HG03064 (cell line): ENCODE data around the gene ASB4.

Experiments
- ATAC-seq: cut with Tn5 transposase; IDR thresholded peaks from one replicate; pipeline ENCODE4 v1.9.1; 2021; ENCODE audit warnings: low read depth; ENCODE audit not compliant: unreplicated experiment

Gene ASB4

DNA sequence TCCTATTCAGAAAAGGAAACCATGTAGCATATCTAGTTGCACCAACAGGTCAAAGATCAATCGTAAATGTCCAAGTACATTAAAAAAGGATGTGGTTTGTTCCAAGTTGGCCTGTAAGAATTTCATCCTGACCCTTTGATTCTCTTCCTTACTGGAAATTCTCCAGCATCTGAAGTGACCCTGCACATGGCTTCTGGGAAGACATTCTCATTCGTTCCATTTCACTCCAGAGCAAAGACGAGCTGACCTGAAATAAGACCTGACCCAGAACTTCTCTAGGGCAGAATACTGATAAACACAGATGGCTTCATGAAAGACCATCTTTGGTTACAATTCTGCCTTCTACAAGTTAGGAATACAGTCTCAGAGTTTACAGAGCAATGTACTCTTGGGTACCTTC lies 39.8 kb downstream of the ASB4 start:
- ATAC-seq, result no peak

DNA sequence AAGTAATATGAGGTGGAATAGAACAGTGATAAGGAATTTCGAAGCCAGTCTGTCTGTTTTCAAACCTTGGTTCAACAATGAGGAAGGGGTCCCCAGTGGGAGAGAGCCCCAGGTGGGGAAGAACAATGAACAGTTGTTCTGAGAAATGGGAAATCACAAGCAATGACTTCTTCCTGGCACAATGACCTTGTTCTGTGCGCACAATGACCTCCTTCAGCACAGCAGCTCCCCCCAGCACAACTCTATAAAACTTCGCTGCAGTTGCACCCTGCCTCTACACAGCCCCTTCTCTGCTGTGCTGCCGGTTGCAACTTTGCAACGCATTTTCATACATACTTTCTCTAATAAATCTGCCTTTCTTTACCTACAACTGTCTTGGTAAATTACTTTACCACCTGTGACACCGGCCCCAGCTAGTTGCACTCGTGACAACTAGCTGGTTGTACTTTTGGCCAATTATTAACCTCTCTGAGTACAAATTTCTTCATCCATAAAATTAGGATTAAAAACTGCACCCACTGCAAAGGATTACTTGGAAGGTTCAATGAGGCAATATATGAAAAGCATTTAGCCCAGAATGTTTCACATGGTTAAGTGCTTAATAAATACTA lies 40.5 kb downstream of the ASB4 start:
- ATAC-seq, result no peak

DNA sequence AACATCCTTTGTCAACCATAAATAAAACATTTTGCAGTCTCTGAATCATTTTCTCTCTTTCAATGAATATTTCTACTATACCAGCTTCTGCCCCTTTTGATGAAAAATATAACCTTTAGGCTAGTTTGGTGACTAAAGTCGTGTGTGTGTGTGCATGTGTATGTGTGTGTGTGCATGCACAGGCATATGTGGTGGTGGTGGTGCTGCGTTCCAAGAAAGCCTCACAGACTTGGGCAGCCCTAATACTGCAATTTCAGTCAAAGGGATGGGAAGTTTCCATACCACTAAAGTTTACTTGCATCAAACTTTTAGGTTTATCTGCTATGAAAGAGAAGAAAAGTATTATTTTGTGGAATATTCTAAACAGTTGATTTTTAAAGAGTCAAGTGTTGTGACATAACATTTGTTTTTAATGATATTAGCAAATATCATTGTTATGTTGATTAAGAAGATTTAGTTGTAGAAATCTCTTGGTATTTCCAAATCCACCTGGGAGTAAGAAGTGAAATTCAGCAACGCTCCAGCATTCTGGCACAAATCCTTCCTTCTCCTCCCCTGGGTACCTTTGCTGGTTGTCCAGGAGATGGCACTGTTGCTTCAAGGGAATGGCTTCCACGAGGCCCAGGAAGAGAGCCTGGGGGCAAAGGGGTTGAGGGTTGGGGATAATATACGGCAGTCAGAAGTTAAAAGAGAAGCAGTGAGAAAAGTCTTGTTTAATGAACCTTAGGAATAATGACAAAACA lies 41.5 kb downstream of the ASB4 start:
- ATAC-seq, result no peak

DNA sequence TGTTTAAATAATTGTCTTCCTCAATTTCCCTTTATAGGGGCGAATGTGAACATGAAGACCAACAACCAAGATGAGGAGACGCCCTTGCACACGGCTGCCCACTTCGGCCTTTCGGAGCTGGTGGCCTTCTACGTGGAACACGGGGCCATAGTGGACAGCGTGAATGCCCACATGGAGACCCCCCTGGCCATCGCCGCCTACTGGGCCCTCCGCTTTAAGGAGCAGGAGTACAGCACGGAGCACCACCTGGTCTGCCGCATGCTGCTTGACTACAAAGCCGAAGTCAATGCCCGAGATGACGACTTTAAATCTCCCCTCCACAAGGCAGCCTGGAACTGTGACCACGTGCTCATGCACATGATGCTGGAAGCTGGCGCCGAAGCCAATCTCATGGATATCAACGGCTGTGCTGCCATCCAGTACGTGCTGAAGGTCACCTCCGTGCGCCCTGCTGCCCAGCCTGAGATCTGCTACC lies 42.1 kb downstream of the ASB4 start:
- no peak for ATAC-seq

DNA sequence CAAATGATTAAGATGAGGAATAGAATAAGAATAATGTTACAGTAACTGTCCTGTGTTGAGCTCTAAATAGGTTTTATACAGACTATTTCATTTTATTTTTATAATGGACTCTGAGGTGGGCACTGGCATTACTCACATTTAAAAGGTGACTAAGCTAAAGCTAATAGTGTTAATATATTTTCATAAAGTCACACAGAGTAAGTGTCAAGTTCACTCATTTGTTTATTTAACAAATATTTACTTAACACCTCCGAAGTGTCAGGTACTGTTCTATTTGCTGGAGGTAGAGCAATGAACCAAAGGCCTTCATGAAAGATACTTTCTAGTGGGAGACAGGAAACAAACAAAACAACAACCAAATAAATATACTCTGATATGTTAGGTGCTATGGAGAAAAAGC lies 44.0 kb downstream of the ASB4 start:
- no peak for ATAC-seq

DNA sequence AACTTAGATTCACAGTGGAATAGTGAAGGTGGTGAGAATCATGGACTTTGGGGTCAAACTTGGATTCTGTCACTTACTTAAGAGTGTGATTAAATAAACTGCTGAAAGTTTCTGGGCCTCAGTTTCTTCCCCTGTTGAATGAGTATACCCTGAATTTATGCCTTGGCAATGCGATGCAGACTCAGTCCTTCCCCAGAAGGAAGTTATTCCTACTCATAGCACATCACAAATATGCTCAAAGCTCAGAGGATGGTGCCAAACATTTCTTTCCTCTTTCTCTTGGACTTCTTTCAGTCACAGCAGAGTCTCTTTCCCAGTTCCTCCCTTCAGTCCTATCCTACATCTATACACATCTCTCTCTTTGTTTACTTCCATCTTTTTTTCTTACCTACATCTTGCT lies 45.1 kb downstream of the ASB4 start:
- no peak for ATAC-seq

DNA sequence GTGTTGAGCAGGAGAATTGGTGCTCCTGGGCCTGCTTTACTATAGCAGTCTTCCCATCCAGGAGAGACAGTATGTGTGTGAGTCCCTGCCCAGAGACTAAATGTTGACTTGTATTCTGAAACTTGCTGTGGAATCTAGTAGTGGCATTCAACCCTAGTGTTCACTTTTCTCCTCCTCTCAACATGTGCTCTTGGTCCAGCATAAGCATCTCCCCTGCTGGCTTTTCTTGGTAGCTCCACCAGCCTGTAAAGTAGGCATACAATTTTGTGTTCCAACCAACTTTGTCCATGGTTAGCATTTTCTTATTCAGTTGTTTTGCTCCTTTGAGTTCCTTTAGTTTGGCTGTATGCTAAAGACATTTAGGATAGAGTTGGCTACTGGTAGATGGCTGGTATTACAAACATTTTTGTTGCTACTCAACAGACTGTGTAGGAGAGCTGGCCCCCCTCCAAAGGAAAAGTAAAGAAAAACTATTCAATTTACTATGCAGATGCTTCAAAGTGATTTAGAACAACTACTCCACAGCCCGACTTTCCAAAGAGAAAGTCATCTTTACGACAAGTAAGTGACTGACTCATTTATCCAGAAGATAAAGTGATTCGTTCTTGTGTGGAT lies 46.0 kb downstream of the ASB4 start:
- ATAC-seq, result no peak

DNA sequence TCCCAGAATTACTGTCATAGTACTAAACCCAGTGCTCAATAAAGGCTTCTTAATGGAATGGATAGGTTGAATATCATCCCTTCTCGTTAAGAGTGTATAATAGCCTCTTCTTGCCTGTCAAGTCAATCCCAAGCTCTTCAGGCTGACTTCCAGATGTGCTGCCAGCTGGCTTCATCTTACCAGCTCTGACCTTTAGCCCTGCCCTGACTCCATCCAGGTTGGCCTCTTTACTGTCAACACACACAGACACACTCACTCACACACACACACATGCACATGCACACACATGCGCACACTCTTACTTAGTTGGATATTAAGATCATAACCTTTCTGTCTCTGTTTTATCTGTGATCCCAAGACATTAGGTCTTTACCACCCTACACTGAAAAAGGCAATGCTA lies 49.1 kb downstream of the ASB4 start:
- no peak for ATAC-seq

DNA sequence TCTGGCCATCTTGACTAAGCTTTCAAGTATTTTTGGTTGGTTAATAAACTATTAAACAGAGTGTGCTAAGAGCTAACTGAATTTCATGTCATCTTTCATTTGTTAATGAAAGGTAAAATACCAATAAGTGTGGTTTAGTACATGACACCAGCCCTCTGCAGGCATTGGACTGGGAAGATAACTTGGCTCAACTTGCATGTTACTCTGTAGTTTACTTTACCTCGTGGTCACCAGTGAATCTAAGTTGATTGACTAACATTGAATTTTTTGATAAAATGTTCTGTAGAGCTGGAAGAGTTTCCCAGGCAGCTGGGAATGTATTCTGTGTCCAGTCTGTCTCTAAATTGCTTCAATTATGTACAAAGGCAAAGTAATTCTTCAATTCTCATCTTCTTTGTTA lies 49.9 kb downstream of the ASB4 start:
- no peak for ATAC-seq

DNA sequence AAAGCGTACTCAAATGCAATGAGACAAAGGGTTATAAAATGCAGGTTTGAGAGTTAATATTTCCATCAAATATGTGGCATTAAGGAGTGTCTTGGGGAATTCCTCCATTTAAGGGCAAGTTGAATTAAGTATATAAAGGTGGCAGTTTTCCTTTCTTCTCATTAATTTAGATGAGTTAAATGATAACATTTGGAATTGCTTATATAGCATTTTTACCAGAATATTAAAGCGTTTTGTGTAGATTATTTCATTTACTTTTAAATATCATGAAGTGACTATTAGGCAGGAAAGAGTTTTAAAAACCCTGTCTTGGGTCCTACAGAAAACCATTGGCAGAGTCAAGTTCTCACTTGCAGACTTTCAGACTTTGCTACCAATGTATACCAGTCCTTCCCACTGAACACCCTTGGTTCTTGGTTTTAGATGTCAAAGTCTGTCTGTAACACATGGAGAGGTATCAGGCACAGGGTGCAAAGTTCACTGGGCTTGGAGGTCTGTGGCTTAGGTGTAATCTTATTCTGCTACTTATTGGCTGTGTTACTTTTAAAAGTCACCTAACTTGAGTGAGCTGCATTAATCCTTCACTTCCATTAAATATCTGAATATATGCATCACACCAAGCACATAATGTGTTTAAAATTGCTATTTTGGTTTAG lies 51.0 kb downstream of the ASB4 start:
- no peak for ATAC-seq

DNA sequence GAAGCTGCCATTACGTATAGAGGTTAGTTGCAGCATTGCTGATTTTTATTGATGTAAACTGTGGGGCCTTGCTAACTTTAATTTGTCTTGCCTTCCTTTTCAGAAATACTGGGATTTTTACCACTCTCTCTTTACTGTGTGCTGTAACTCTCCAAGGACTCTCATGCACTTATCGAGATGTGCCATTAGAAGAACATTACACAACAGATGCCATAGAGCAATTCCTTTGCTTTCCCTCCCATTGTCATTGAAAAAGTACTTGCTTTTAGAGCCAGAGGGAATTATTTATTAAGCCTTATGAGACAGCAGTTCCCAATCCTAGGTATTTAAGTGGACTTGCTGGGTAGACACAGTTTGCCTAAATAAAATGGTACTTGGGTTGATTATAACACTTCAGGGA lies 51.7 kb downstream of the ASB4 start:
- no peak for ATAC-seq

DNA sequence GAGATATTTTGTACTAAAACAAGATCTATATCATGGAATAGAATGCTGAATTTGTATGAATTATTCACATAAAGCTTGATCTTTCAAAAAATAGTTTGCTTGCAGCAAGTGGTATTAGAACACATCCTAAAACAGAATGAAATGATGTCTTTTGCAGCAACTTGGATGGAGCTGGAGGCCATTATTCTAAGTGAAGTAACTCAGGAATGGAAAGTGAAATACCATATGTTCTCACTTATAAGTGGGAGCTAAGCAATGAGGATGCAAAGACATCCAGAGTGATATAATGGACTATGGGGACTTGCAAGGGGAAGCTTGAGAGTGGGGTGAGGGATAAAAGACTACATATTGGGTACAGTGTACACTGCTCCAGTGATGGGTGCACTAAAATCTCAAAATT lies 53.7 kb downstream of the ASB4 start:
- no peak for ATAC-seq

DNA sequence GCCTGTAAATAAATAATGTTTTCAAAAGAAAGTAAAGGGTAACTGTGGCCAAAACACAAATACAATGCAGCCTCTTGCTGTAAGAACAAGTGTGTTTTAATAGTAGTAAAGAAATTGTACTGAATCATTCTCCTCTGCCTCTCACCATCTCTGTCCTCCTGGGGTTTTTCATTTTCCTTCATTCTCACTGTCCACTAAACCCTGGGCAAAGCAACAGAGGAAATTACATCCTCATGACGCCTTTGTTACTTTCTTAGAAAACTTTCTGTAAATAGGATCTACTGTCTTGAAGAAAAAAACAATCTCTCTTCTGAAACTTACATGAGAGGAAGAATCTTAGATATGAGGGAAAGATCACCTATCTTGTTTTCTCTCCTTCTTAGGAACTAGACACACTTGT lies 54.6 kb downstream of the ASB4 start:
- ATAC-seq, result no peak

DNA sequence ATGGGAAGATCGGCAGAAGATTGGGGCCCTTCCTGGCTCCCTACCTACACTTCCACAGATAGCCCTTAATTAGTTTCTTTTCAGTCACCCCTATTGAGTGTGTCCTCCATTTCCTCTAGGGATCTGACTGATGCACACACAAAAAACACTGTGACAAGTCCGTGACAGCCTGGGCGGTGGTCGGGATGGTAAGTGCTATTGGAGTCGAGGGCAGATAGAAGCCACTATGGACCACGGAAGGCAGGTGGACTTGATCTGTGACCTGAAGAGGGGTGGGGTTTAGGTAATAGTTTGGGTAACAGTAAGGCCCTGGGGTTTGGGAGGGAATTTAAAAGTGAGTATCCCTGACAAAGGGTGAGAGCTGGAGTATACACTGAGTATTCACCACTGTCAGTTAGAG lies 57.6 kb downstream of the ASB4 start:
- no peak for ATAC-seq

DNA sequence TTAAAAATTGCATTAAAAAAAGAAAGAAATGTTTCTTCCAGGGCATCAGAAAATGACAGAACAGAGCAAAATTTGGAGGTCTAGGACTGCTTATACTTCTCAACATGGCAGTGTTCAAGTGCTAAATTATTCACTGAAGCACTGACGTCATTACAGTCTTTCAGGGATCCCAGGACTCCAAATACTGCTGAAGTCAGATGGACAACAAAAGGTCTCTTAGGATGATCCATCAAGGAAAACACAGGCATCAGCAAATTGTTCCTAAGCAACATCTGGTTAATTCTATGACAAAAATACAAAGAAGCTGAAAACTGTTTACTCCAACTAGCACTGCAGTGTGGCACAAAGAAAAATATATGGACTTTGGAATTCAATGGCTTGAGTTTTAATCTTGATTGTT lies 58.4 kb downstream of the ASB4 start:
- ATAC-seq, result no peak

DNA sequence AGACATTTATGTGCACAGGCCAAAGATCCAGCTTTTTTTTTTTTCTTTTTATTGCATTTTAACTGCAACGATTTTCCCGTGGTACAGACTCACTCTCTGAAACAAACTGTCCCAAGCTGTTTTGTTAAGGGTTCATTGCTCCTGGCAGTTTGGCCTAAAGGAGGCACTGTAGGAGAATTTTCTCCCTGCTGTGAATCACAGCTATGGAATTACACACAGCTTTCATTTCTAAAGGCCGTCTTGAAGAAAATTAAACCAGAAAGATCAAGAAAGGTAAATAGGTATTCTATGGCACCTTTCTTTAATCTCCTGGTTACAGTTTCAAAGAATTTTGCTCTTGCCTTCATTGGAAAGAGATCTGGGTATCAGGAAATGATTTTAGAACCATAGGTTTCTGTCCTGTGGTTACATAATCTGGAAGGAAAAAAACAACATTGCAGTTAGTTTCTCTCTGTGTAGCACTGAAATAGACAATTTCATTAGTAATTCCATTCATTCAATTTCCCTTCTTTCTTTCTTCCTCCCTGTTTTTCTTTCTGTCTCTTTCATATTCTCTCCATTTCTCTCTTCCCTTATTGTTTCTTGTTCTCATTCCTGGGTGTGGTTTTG lies 59.4 kb downstream of the ASB4 start:
- ATAC-seq, result no peak

DNA sequence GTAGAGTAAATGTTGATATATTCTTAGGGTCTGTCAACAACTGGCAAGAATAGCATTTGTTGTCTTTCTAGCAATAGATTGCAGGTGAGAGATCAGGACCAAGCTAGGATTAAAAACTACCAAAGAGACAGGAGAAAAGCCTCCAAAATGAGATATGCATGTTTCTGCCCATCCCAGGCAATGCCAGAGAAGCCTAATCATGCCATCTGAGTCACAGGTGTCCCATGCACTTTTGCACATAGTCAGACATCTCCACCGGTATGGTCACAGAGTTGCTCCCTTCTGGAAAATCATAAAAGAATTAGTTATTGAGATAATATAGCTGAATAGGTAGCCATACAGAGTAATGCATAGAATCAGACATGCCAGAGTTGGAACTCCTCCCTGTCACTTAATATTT lies 59.9 kb downstream of the ASB4 start:
- ATAC-seq, result no peak

DNA sequence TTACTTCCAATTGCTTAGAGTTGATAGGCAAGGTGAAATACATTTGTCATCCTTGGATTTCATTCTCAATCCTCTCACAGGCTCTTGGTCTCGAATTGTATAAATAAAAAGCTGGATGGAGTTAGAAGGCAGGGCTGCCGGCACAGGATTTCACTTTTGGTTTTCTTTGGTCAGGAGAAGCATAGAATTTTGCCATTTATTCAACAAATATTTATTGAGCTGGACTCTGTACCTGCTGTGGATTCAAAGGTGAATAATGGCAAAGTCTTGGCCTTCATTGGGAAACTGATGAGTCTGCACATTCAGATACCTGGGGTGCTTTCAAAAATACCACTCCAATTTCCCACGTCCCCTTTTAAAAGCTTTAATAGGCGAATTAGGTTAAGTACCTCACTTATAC lies 60.9 kb downstream of the ASB4 start:
- ATAC-seq, result no peak

DNA sequence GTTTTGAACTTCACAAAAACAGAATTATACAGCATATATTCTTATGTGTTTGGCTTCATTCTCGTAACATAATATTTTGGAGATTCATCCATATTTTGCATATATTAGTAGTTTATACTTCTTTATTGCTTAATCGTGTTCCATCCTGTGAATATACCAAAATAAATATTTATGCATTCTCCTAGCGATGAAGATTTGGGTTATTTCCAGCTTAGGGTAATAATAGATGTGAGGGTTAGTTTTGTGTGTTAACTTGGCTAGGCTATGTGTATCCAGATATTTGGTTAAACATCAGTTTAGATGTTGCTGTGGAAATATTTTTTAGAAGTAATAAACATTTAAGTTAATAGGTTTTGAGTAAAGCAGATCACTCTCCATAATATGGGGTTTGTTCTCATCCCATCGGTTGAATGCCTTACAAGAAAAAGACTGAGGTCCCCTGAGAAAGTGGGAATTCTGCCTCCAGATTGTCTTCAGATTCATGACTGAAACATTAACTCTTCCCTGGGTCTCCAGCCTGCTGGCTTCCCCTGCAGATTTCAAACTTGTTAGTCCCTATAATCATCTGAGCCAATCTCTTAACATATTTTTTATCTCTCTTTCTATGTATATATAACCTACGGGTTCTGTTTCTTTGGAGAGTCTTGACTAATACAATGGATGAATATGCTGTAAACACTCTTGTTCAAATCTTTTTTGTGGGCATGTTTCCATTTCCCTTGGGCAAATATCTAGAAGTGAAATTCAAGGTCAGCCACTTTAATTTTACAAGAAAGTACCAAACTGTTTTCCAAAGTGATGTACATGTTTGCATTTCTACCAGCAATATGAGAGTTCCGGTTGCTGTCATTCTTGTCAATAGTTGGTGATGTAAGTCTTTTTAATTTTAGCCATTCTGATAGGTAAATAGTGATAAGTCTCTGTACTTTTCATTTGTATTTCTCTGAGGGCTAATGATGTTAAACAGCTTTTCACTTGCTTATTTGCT lies 61.9 kb downstream of the ASB4 start:
- no peak for ATAC-seq
